ENCODE measurements around the gene GNB2.
"Not testable (repeated sequence)": the region's sequence is repeated elsewhere in the genome, so short reads cannot be mapped to it uniquely, and the experiment has no call there.

The GNB2 gene

GRCh38 chr7:100696123-100696521 is 22.6 kb downstream of the GNB2 start:
- DNase-seq (ENCODE audit: low spot score), result no peak

DNA sequence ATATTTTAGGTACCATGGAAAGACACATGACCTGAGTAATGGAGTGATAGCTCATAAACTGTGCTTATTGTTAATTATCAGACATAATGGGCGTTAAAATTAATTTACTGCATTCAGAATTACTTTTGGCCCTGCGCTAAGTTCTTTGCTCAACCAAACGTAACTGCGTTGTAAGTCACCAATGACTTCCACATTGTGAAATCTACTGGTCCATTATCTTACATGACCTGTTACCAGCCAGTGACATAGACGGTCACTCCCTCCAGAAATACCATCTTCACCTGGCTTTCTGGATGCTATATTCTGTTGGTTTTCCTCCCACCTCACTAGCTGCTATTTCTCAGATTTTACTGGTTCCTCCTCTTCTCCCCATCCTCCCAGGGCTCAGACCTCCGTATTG is 25.5 kb downstream of the GNB2 start:
- DNase-seq (ENCODE audit: low spot score), result no peak

- not testable (repeated sequence) for DNase-seq (ENCODE audit: low spot score)
Measured at GRCh38 chr7:100701089-100701488, 27.5 kb downstream of the GNB2 start.

DNA sequence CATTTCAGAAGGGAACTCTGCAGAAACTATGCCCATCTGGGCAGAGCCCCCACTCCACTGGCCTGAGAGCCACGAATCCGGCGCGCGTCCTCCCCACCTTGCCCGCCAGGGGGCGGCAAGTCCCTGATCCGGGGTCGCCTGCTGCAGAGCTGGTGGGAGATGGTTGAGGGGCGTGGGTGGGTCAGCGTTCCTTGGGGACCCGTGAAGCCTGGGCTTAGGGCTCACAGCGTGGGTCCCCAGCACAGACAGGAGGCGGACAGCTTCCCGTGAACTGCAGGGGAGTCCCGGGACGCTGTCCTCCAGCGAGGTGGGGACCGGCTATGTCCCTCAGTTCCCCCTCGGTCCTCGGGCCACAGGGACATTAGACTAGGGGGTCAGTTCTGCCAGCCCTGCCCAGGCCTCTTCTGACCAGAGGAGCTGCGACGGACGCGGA is 31.8 kb downstream of the GNB2 start:
- DNase-seq (ENCODE audit: low spot score), result peak; percentile 91

GRCh38 chr7:100705753-100706671 is 32.5 kb downstream of the GNB2 start, which contains the start of gene POP7:
POP7 (plus strand) TSS chr7:100706121; CDS start chr7:100706831, 710 bp downstream.
- peak; percentile 99 for DNase-seq (ENCODE audit: low spot score)

- DNase-seq (ENCODE audit: low spot score), result no peak
Measured at GRCh38 chr7:100706672-100707311, 33.3 kb downstream of the GNB2 start.

DNA sequence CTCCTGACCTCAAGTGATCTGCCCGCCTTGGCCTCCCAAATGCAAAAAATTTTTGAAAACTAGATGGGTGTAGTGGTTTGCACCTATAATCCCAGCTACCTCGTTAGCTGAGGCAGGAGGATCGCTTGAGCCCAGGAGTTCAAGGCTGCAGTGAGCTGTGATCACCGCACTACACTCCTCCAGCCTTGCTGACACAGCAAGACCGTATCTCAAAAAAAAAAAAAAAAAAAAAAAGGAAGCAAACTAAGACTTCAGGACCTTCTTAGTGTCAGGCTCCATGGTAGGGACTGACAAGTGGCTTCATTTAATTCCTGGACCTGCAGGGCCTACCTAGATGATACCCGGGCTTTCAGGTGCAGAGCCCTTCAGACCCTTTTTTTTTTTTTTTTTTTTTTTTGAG is 34.9 kb downstream of the GNB2 start:
- no peak for DNase-seq (ENCODE audit: low spot score)

DNA sequence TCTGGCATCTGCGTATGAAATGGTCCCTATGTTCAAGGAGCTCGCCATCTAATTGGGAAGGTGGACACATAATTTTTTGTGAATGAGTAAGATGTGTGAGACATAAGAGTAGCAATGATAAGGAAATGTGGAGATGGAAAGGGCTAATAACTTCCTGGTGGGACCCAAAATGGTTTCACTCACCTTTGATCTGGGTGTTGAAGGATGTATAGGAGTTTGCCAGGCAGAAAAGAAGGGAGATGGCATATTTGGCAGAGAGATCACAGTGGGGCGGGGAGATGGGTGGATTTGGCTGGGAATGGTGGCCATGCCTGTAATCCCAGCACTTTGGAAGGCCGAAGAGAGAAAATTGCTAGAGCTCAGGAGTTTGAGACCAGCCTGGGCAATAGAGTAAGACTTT is 36.9 kb downstream of the GNB2 start:
- DNase-seq (ENCODE audit: low spot score), result no peak

DNA sequence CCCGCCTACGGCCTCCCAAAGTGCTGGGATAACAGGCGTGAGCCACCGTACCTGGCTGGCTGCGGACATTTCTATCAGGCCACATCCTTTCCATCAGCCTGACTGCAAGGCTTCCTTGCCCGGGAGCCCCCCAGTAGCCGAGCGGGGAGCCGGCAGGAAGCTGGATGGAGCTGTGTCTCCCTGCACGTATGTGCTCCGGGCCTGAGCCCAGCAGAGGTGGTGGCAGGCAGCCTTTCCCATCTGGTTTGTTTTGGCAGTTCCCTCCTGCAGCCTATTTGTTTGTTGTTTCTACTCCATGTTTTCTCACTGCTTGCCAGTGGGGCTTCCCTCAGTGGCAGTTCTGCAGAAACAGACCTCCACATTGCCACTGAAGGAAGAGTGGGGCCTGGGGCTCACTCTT is 37.8 kb downstream of the GNB2 start:
- no peak for DNase-seq (ENCODE audit: low spot score)

GRCh38 chr7:100714725-100715124 is 41.2 kb downstream of the GNB2 start:
- DNase-seq (ENCODE audit: low spot score), result no peak

DNA sequence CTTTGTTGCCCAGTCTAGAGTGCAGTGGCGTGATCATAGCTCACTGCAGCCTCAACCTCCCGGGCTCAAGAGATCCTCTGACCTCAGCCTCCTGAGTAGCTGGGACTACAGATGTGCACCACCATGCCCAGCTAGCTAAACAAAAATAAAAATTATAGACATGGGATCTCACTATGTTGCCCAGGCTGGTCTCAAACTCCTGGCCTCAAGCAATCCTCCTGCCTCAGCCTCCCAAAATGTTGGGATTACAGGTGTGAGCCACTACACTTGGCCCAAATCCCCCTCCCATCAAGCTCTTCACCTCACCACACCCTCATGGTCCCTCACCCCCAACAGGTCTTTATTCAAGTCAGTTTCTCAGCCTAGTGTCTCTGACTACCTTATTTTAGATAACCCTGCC is 43.5 kb downstream of the GNB2 start:
- DNase-seq (ENCODE audit: low spot score), result not testable (repeated sequence)

DNA sequence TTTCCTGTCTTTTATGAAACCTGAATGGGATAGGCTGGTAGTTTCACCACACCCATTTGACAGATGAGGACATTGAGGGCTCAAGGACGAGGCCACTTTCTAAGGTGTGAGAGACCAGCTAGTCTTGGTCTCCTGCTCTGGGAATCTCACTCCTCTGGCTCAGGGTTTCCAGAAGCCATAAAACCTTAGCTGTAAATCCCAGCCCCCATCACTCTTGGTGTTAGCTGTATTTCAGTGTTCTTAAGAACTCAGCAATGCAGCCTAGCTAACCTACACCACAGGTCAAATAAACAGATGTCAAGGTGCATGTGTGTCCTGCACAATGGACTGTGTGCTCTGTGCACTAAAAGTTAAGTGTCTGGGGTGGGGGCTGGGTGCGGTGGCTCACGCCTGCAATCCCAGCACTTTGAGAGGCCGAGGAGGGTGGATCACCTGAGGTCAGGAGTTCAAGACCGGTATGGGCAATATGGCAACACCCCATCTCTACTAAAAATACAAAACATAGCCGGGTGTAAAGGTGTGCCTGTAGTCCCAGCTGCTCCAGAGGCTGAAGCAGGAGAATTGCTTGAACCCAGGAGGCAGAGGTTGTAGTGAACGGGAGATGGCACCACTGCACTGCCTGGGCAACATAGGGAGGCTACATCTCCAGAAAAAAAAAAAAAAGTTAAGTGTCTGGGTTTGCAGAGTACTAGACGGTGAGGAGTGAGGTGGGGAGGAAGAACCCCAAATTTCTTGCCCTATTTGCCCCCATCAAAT is 46.2 kb downstream of the GNB2 start:
- peak; percentile 42 for DNase-seq (ENCODE audit: low spot score)

DNA sequence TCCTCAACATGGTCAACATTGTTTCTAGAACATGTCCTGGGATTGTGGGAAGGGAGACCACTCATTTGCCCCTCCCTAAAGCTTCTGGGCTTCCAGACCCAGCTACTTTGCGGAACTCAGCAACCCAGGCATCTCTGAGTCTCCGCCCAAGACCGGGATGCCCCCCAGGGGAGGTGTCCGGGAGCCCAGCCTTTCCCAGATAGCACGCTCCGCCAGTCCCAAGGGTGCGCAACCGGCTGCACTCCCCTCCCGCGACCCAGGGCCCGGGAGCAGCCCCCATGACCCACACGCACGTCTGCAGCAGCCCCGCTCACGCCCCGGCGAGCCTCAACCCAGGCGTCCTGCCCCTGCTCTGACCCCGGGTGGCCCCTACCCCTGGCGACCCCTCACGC is 46.7 kb downstream of the GNB2 start, which contains the start of gene EPO:
Gene EPO (plus strand): TSS at position 190 of the 392 bp plus-strand sequence. CDS start 513 bp downstream, outside the sequence.
- DNase-seq (ENCODE audit: low spot score), result no peak

- no peak for DNase-seq (ENCODE audit: low spot score)
Measured at GRCh38 chr7:100720671-100721504, 47.3 kb downstream of the GNB2 start.

DNA sequence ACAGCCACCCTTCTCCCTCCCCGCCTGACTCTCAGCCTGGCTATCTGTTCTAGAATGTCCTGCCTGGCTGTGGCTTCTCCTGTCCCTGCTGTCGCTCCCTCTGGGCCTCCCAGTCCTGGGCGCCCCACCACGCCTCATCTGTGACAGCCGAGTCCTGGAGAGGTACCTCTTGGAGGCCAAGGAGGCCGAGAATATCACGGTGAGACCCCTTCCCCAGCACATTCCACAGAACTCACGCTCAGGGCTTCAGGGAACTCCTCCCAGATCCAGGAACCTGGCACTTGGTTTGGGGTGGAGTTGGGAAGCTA is 47.9 kb downstream of the GNB2 start:
- no peak for DNase-seq (ENCODE audit: low spot score)

DNA sequence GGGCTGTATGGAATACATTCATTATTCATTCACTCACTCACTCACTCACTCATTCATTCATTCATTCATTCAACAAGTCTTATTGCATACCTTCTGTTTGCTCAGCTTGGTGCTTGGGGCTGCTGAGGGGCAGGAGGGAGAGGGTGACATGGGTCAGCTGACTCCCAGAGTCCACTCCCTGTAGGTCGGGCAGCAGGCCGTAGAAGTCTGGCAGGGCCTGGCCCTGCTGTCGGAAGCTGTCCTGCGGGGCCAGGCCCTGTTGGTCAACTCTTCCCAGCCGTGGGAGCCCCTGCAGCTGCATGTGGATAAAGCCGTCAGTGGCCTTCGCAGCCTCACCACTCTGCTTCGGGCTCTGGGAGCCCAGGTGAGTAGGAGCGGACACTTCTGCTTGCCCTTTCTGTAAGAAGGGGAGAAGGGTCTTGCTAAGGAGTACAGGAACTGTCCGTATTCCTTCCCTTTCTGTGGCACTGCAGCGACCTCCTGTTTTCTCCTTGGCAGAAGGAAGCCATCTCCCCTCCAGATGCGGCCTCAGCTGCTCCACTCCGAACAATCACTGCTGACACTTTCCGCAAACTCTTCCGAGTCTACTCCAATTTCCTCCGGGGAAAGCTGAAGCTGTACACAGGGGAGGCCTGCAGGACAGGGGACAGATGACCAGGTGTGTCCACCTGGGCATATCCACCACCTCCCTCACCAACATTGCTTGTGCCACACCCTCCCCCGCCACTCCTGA is 49.1 kb downstream of the GNB2 start:
- DNase-seq (ENCODE audit: low spot score), result no peak

DNA sequence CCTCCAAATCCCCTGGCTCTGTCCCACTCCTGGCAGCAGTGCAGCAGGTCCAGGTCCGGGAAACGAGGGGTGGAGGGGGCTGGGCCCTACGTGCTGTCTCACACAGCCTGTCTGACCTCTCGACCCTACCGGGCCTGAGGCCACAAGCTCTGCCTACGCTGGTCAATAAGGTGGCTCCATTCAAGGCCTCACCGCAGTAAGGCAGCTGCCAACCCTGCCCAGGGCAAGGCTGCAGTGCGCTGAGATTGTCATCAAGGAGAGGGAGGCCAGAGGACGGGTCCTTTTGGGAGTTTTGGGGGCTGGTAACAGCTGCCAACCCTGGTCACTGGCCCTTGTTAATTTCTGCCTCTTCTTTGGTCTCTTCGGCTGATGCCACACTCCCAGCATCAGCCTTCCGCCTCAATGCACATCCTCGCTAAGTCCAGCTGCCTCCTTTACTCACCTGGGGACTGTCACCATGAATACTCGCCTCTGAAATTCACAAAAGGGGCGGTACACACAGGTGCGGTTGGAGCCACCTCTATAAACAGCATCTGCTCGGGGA is 50.3 kb downstream of the GNB2 start:
- DNase-seq (ENCODE audit: low spot score), result no peak

GRCh38 chr7:100724364-100724763 is 50.8 kb downstream of the GNB2 start:
- DNase-seq (ENCODE audit: low spot score), result not testable (repeated sequence)

DNA sequence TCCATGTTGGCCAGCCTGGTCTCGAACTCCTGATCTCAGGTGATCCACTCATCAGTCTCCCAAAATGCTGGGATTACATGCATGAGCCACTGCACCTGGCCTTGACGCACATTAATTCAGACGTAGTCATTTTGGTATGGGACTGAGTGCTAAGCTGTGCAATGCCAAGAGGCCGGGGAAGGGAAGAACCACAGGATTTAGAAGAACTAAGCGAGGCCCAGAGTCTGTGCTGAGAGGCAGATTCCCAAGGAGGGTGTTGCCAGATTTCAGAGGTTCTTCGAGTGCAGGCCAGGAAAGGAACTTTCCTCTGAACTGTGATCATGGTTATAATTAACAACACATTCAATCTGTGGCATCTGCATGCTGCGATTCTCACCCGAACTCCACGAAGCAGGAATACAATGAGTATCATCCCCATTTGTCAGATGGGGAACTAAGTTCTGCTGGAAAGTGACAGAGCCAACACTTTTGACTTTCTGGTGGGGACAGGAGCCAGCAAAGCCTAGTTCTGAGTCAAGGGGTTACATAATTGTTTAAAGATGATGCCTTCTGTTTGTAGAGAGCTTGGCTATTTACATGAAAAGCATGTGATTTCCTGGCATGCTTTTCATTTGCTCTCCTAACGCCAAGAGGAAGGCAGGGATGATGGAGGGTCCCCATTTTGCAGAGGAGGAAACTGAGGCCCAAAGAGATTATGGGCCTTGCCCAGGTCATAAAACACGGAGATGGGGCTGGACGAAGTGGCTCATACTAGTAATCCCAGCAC is 53.6 kb downstream of the GNB2 start:
- DNase-seq (ENCODE audit: low spot score), result peak; percentile 90

GRCh38 chr7:100728196-100728595 is 54.7 kb downstream of the GNB2 start:
- DNase-seq (ENCODE audit: low spot score), result no peak

Data from AG20443 (cell line).